Ishikawa (cell line): ENCODE results near the gene RFC1.

Experiments used
- CREB1 ChIP-seq: IDR thresholded peaks from 2 replicates; pipeline ENCODE4 v1.6.1; 2012; ENCODE audit warnings: low read depth
- REST ChIP-seq: IDR thresholded peaks from 2 replicates; pipeline ENCODE4 v1.6.1; 2012; ENCODE audit warnings: low read depth, mild to moderate bottlenecking
- TAF1 ChIP-seq: IDR thresholded peaks from 2 replicates; pipeline ENCODE4 v1.6.1; 2012; ENCODE audit warnings: low read depth, mild to moderate bottlenecking
- YY1 ChIP-seq: IDR thresholded peaks from 2 replicates; pipeline ENCODE4 v1.6.1; 2012; ENCODE audit warnings: low read depth

GRCh38 chr4:39285853-39286252 lies 80.3 kb downstream of the RFC1 start:
- TF ChIP-seq TAF1 (no peak), REST (no peak), CREB1 (no peak), YY1 (no peak)
